SU-DHL-6 (cell line): Measurements from ENCODE around the gene GRXCR2.

ENCODE experiments used
- H2AFZ ChIP-seq: fragments of 200-600 bp; sonication (generic); 2 replicates; pipeline ENCODE4 v1.6.1; 2014; ENCODE audit warnings: low read depth, mild to moderate bottlenecking, moderate library complexity, mixed read lengths, antibody characterized with exemption, low read length; ENCODE audit not compliant: severe bottlenecking
- H3F3A ChIP-seq: fragments of 200-600 bp; shearing (Covaris generic); 2 replicates; pipeline ENCODE4 v1.6.0; 2016; ENCODE audit warnings: antibody characterized with exemption, mild to moderate bottlenecking; ENCODE audit not compliant: insufficient read depth
- H3K27ac ChIP-seq: fragments of 200-600 bp; sonication (generic); 2 replicates; pipeline ENCODE4 v1.5.1; 2016; ENCODE audit warnings: low read depth, mild to moderate bottlenecking, low read length, moderate library complexity, mixed read lengths
- H3K27me3 ChIP-seq: fragments of 200-600 bp; sonication (generic), shearing (Covaris generic); 2 replicates; pipeline ENCODE4 v1.6.0; 2014; ENCODE audit warnings: mild to moderate bottlenecking, low read length
- H3K36me3 ChIP-seq: fragments of 200-600 bp; sonication (generic); 2 replicates; pipeline ENCODE4 v1.6.1; 2014; ENCODE audit warnings: mild to moderate bottlenecking, low read length, mixed read lengths
- H3K4me2 ChIP-seq: fragments of 300-600, 200-600 bp; shearing (Covaris generic), sonication (generic); 2 replicates; pipeline ENCODE4 v1.6.0; 2014; ENCODE audit warnings: low read length, low read depth, mild to moderate bottlenecking; ENCODE audit not compliant: poor library complexity, severe bottlenecking
- H3K4me3 ChIP-seq: fragments of 200-600 bp; sonication (generic); 2 replicates; pipeline ENCODE4 v1.5.1; 2014; ENCODE audit warnings: antibody characterized with exemption, low read length, mild to moderate bottlenecking, mixed read lengths; ENCODE audit not compliant: insufficient read depth, poor library complexity, severe bottlenecking
- H3K79me2 ChIP-seq: fragments of 200-600 bp; sonication (generic); 2 replicates; pipeline ENCODE4 v1.6.1; 2014; ENCODE audit warnings: mild to moderate bottlenecking, low read length, moderate library complexity; ENCODE audit not compliant: insufficient read depth
- H3K9ac ChIP-seq: fragments of 200-600 bp; sonication (generic); 2 replicates; pipeline ENCODE4 v1.7.0; 2014; ENCODE audit warnings: mild to moderate bottlenecking, low read length
- H3K9me2 ChIP-seq: fragments of 200-600 bp; sonication (generic); replicated peaks from 2 replicates; pipeline ENCODE4 v1.6.1; 2014; ENCODE audit warnings: low read length; ENCODE audit not compliant: insufficient read depth
- H3K9me3 ChIP-seq: fragments of 200-600 bp; sonication (generic); 2 replicates; pipeline ENCODE4 v1.6.1; 2014; ENCODE audit warnings: low read length, mixed read lengths; ENCODE audit not compliant: insufficient read depth
- H4K20me1 ChIP-seq: fragments of 200-600 bp; sonication (generic); 2 replicates; pipeline ENCODE4 v1.6.1; 2014; ENCODE audit warnings: low read depth, mild to moderate bottlenecking, antibody characterized with exemption, low read length, moderate library complexity, mixed read lengths
- CTCF ChIP-seq: fragments of 200-600 bp; sonication (generic); IDR thresholded peaks from one replicate; pipeline ENCODE4 v1.5.1; 2017; ENCODE audit warnings: antibody characterized with exemption, mild to moderate bottlenecking, low read length, moderate library complexity; ENCODE audit not compliant: insufficient read depth, poor library complexity, severe bottlenecking
- EZH2phosphoT487 ChIP-seq: fragments of 200-600 bp; sonication (generic), shearing (Covaris generic); conservative IDR thresholded peaks from 2 replicates; pipeline ENCODE4 v1.6.1; 2018; ENCODE audit warnings: mild to moderate bottlenecking, antibody characterized with exemption, low read length, moderate library complexity, mixed read lengths

Gene GRXCR2

GRCh38 chr5:145920542-145921210, 47.9 kb upstream of the GRXCR2 start:
- Histone ChIP-seq H3K9ac (no peak overlapping the region), H3K27ac (no peak overlapping the region), H3F3A (no peaks in the 10 kb centered on the region), H3K4me3 (no peak overlapping the region), H3K36me3 (no peaks in the 10 kb centered on the region), H3K27me3 (no peaks in the 10 kb centered on the region), H2AFZ (no peak overlapping the region), H3K4me2 (no peak overlapping the region), H3K9me3 (no peaks in the 10 kb centered on the region), H3K9me2 (no peaks in the 10 kb centered on the region), H3K79me2 (no peaks in the 10 kb centered on the region), H4K20me1 (no peaks in the 10 kb centered on the region)
- TF ChIP-seq CTCF (no peak), EZH2phosphoT487 (no peak)

GRCh38 chr5:145919413-145919812, 46.6 kb upstream of the GRXCR2 start:
- Histone ChIP-seq H2AFZ (no peak overlapping the region), H3K79me2 (no peaks in the 10 kb centered on the region), H3F3A (no peaks in the 10 kb centered on the region), H3K4me3 (no peak overlapping the region), H3K9me2 (no peaks in the 10 kb centered on the region), H3K9me3 (no peaks in the 10 kb centered on the region), H4K20me1 (no peaks in the 10 kb centered on the region), H3K4me2 (no peak overlapping the region), H3K36me3 (no peaks in the 10 kb centered on the region), H3K27me3 (no peaks in the 10 kb centered on the region), H3K27ac (no peak overlapping the region), H3K9ac (no peak overlapping the region)
- no peak for TF ChIP-seq EZH2phosphoT487
- no peak for TF ChIP-seq CTCF

- Histone ChIP-seq H2AFZ (no peak overlapping the region), H3K27ac (no peak overlapping the region), H3K9me2 (no peaks in the 10 kb centered on the region), H3K9me3 (no peaks in the 10 kb centered on the region), H3K4me2 (no peak overlapping the region), H4K20me1 (no peaks in the 10 kb centered on the region), H3K4me3 (no peak overlapping the region), H3F3A (no peaks in the 10 kb centered on the region), H3K79me2 (no peaks in the 10 kb centered on the region), H3K9ac (no peak overlapping the region), H3K27me3 (no peaks in the 10 kb centered on the region), H3K36me3 (no peaks in the 10 kb centered on the region)
- TF ChIP-seq EZH2phosphoT487: no peak
- no peak for TF ChIP-seq CTCF
Measured at GRCh38 chr5:145918397-145918796, 45.6 kb upstream of the GRXCR2 start.
